Panc1 (cell line): ENCODE measurements around the gene SFT2D2. TPM values are rescaled to one million over a fixed set of nuclear protein-coding genes. Genes with fewer than 3 reads are reported as not detected.

Source experiments
- total RNA-seq: library from RNA; stranded (reverse); gene quantifications from one replicate; pipeline ENCODE4 v1.2.1, GENCODE V29; 2021; ENCODE audit not compliant: unreplicated experiment

Gene SFT2D2
- total RNA-seq, 1 experiment from 2014 or later = 68.1 TPM

Other genes starting within 250 kb of the SFT2D2 start
- 2.4 TPM for gene GPR161, start 89.1 kb upstream of the SFT2D2 start, total RNA-seq
- 48.5 TPM for gene TIPRL, start 47.0 kb upstream of the SFT2D2 start, total RNA-seq
- 2.2 TPM for gene TBX19, start 54.9 kb downstream of the SFT2D2 start, total RNA-seq